Hematopoietic multipotent progenitor cell treated with erythropoietin and hydrocortisone succinate and interleukin-3 and kit ligand, for 17 days (in vitro differentiated cells): ENCODE measurements around the gene GPR132.

Experiments
- DNase-seq: peaks from one replicate; pipeline ENCODE4 v3.0.0-alpha.2; 2015; ENCODE audit warnings: low spot score

Gene GPR132

DNA sequence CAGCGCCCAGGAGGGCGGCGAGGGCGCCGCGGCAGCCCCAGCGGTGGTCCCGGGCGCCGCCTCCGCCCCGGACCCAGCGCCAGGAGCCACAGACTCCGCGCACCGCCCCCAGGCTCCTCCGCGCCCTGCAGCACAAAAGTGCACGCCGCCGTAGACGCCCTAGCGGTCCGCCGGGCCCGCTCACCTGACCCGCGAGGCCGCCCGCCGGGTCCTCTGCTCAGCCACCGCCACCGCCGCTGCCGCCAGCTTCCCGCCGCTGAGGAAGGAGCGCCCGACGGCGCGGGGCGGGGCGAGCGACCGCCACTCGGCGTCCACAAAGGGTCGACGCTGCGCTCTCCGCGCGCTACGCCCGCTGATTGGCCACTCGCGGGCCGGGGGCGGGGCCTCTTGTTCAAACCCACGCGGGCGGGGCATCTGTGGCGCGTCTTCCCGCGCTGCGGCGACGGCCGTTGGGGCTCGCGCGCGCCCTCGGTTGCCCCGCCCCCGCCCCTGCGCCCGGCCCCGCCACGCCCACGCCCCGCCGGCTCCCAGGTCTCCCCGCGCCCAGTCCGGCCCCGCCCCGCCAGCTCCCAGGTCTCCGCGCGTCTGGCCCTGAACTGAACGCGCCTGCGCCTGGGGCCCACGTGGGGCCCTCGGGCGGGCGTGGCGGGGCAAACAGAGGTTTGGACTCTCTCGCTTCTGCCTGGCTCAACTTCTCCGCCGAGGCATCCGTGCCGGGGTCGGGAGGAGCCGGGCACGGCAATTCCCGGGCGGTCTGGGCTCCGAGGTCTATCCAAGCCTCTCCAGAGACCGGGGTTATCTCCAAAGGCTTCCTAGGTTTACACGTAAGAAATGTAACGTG is 44.2 kb downstream of the GPR132 start, which contains the start of gene CDCA4:
Gene CDCA4 (minus strand): TSS at position 269 of the 841 bp plus-strand sequence. CDS start 9,154 bp downstream, outside the sequence.
- DNase-seq, result peak; percentile 97

DNA sequence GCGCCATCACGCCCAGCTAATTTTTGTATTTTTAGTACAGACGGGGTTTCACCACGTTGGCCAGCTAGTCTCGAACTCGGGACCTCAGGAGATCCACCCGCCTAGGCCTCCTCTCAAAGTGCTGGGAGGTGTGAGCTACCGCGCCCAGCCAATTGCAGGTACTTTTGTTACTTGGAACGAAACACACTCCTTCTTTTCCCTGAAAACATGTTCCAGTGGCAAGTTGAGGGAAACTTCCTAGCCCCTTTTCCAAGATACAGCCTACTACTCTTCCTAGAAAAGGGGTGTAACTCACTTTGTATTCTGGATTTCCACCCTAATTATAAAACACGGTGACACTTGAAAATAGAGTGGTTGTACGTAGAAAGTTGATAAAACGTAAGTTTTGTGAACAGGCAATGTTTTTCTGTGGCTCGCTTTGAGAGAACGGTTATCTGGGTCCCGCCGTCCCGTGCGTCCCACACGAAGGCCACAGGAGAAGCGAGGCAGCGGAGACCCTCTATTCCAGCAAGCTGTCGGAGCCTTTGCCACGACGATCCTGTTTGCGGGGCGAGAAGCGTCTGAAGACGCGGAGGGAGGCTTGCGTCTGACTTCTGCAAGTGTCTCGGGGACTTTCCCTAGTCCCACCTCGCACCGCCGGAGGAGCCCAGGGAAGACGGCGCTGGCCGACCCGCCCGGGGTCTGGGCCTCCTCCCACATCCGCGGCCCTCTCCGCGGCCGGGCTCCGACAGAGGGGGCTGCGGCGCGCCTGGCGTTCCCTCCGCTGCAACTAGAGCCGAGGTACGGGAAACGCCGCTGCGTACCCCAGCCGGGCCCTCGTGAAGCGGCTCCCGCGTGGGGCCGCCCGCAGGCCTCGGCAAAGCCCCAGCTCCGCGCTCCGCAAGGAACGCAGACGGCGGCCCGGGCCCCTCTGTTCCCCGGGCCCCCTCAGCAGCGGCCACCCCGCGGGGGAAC is 45.1 kb downstream of the GPR132 start:
- peak; percentile 27 for DNase-seq

DNA sequence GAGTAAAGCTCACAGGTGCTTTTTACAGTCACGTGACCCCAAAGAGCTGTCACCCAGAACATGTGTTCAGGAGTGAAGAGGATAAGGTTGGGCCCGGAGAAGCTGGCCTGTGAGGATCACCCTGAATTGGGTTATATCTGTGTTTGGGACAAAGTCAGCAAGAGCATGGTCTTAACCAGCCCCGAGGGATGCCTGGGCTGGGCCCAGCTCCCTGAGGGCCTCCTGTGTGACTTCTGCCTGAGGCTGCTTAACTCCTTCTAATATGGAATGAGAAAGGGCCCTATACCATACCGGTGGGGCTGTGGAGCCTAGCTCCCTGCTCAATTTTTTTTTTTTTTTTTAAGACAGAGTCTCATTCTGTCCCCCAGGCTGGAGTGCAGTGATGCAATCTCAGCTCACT is 46.8 kb downstream of the GPR132 start:
- no peak for DNase-seq

DNA sequence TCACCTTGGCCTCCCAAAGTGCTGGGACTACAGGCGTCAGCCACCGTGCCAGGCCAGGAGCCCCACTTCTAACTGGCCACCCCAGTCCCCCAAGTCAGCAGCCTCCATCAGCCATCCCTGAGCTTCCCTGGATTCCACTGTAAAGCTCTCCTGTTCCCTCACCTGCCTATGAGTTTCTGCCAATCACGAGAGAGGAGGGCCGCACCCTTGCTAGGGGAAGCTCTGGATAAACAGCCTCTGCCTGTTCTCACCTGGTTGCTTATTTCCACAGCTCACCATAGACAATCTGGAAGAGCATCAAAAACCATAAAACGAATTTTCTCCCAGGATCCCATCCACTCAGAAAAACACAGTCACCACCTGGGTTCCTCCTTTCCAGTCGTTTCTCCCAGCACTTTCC is 49.3 kb downstream of the GPR132 start:
- no peak for DNase-seq

DNA sequence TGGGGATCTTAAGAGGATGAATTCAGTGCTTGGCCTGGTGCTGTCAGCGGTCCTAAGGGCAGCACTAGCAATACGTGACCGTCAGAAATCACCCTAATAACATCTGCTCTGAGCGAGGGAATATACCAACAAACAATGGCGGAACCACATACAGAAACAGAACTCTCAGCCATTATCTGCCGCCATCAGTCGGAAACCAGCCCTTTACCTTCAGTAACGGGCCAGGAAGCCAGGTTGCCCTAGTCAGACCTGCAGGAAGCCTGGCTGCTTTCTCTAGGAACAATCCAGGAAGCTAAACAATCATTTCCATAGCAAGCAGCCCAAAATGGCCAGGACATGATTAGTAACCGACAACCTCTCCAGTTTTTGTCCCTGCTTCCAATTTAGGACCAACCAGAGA is 50.0 kb downstream of the GPR132 start:
- DNase-seq, result no peak

DNA sequence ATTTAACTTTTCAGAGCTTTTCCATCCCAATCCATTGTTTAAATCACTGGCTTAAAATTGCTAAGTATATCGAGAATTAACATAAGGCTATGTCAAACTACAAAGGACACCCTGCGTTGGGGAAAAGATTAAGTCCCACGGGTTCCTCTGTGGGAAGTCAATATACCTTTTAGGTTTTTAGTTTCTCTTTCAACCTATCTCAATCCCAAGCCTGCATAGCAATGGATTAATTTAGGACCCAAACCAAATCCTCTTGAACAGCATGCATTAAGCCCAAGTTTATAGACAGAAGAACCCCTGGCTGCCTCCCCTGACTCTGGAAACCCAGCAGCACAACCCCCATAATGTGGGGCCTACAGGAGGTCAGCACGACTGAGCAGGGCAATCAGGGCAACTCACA is 50.6 kb downstream of the GPR132 start:
- DNase-seq, result no peak

DNA sequence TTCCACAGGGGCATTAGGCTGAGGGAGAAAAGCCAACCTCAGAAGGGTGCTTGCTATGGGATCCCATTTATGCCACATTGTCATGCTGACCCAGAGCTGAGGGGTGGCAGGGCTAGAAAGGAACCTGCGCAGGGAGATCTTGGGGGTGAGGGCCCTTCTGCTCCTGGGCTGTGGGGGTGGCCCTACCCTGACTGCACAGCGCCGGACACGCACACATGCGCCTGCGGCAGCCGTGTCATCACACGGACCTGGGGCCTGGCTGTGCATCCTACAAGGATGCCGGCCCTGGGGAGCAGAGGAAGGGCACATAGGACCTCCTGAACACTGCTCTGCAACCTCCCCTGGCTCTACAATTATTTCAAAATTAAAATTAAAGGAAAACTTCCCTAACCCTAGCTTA is 51.2 kb downstream of the GPR132 start:
- no peak for DNase-seq

DNA sequence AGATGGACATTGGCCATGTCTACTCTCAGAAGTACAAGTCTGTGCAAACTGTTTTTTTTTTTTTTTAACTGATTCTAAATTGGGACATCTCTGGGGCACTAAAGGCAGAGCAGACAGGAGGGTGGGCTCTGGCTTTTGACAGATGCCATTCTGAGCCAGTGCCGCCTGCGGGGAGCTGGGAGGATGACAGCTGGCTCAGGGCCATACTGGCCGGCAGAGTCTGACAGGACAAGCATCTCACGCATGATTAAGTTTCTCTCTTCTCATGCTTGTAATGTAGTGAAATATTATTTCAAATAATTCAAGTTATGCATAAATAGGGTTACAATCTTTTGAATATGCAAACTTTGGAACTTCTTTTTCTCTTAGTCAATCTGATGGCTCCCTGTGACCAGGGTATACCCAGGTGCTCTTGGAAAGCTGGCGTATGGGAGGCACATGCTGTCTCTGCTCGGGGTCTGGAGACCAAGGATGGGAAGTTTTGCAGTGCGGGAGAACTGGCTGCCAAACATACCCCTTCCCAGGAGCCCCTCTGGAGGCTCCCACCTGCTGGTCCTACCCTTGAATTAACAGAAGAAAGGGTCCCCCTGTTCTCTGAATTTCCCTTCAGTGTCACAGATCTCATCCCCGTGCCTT is 52.0 kb downstream of the GPR132 start:
- no peak for DNase-seq

DNA sequence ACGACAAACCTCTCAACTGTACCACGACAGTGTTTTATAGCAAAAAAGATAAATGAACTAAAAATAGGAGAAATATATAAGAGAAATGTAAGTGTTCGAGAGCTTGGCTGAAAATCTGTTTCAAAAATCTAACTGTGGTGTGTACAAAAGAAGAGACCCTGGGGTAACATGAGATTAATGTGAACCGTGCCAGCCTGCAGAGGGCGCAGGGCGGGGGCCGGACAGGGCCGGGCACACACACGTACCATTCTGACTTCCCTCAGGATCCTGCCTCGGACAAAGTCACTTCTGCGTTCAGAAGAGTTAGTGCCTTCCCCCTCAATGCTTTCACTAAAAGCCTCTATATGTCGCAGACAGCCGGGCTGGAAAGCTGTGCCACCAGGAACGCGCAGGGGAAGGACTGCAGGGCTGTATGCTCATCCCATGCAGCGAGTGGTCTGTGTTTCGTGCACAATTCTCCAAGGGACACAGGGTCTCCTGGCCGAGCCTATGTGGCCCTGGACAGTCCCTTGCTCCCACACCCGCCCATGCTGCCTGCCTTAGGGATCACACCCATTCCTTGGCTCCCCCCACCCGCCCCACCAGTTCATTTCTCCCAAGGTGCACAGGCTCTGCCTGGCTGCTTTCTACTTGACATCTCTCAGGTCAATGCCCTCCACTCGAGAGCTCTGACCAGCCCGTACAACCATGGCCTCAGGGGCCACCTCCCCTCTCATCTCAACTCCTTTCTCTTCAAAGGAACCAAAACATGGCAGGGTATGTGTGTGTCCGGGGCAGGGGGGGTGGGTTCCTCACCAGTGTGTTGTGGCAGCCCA is 52.9 kb downstream of the GPR132 start:
- DNase-seq, result no peak

DNA sequence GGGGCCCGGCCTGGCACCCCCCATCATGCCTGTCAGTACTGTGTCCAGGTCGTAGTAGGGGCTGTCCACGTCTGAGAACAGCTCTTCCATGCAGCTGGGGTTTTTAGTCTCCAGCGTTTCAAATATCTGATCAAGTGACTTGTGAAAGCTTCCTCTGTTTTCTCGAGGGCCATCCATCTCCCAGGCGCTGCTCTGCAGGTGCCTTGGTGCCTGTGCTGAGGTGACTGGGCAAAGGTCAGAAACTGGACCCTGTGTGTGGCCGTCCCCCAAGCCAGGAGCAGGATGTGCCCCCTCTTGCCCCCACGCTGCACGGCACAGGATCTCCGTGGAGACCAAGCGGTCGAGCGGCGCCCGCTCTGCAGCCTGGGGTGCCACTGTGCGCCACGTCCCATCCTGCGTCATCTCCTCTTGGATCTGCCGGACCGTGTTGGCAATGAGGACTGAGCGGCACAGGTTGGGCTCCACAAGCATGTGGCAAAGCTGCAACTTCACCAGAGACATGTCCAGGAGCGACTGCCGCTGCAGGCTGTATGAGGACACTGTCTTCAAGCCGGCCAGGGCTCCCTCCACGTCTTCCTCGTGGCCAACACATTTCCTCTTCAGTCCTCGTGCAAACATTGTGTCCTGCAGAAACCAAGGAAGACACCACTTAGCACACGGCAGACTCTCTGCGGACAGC is 53.8 kb downstream of the GPR132 start:
- no peak for DNase-seq

DNA sequence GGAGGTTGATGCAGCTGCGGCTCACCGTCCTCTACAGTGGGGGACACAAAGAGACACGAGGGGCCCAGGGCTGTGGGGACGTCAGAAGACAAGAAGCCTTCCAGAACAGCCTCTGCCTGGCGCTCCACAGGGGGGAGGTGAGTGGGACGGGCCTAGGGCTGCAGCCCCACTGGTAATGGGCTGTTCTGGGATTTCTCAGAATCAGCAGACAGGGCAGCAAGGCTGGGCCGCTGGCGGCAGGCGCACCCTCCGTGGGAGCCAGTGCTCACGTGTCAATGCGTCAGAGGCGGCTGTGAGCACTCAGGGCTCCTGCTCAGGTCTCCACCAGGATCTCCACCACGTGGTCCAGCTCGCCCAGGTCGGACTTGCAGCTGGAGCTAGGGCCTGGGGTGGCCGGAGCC is 54.3 kb downstream of the GPR132 start:
- DNase-seq, result no peak

DNA sequence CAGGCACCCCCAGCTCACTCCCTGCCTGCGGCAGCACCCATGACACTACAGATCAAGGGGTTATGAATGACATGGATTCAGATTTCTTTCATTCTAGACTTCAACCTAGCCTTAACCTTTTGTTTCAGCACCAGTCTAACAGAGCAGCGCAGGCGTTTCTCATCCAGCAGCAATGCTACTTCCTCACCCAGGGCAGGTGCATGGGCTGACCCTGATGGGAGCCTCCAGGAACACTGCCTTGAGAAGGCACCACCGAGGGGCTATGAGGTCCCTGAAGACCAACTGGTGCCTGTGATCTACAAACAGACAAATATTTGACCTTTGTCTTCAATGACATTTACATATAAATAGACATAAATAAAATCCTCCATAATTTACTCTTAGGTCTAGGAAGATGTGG is 55.1 kb downstream of the GPR132 start:
- DNase-seq, result no peak

DNA sequence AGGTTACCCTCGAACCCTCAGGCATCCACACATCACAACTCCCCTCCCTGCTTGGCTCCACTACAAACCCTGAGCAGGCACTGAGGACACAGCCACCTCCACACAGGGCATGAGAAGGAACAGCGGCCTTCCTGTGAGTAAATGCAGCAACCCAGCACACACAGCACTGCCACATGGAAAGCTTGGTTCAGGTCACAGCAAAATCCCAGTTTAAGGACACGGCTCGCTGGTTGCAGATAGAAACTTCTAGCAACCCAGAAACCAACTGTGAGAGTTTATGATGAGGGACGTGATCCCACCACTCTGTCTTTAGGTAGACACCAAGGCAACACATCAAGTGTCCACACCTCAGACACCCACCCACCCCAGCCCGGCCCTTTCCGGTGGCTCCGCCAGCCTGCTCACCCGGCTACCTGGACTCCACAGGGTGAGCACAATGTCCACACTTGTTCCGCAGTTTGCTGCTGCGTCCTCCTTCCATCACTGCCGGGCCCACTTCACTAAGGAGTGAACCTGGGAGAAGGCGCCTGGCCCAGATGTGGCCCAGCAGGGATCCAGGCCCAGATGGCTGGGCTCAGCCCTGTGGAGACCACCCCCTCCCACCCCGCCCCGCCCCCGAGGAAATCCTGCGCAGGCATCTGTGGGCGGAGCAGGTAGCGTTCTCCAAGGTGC is 57.5 kb downstream of the GPR132 start:
- DNase-seq, result no peak

DNA sequence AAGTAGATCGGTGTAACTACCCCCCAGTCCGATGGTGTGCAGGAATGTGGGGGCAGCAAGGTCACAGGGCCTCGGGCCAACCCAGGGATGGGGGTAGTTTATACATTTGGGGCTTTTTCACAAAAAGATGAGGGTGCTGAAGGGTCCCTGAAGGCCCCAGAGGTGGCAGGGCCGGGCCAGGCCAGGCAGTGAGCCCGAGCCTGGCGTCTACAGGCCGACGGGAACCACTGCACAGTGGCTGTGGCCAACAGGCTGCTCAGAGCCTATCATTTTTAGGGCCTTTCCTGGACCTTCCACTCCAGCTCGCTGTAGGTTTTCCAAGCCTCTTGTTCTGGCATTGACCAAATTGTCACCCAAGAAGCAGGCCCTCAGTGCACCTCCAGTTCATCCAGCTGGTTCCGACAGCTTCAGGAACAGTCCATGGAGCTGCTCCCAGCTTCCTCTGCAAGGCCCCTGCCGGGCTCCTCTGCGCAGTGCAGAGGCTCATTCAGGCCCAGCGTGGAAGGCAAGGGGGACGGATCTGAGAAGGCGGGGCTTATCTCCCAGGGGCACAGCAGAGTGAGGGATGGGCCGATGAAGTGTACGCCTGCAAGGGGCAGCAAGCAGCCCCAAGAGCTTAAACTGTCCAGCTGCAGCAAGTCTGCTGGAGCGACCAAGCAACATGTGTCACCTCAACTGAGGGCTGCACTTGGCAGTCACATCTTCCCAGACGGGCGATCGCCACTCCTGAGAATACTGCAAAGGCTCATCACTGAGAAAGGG is 58.2 kb downstream of the GPR132 start:
- no peak for DNase-seq

DNA sequence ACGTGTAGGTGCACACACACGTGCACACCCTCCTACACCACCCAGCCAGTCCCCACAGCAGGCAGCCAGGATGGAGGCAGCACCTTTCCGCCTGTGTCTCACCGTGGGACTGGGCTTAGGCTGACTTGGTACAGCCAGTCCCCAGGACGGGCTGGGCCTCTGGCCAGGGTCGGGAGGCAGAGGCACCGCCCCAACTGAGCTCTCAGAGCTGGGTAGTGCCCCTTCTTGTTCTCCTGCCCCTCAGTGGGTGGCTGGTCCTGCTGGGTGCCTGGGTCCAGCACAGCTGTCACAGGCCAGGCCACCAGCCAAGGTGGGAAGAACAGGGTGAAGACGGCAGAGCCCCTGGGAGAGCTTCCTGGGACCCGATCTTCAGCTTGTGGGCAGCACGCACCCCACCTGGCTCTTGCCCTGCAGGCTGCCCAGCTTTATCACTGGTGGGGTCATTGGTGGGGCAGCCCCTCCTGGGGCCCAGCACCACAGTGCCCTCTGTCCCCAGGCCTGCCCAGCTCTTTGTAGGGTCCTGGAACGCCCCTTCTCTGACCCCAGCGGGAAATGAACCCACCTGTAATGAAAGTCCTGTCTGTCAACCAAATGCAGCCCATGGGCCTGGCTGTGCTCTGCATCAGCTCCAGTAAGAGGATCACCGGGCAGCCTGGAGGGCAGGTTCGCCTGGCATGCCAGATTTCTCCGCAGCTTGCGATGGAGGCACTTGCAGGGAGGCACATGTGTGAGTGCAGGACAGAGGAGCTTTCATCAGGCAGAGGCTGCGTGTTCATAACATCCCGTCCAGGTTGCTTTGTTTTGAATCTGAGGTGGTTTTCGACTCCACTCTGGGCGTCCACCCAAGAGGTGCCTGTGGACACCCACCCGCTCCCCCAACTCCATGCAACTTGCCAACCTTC is 59.0 kb downstream of the GPR132 start:
- DNase-seq, result no peak

DNA sequence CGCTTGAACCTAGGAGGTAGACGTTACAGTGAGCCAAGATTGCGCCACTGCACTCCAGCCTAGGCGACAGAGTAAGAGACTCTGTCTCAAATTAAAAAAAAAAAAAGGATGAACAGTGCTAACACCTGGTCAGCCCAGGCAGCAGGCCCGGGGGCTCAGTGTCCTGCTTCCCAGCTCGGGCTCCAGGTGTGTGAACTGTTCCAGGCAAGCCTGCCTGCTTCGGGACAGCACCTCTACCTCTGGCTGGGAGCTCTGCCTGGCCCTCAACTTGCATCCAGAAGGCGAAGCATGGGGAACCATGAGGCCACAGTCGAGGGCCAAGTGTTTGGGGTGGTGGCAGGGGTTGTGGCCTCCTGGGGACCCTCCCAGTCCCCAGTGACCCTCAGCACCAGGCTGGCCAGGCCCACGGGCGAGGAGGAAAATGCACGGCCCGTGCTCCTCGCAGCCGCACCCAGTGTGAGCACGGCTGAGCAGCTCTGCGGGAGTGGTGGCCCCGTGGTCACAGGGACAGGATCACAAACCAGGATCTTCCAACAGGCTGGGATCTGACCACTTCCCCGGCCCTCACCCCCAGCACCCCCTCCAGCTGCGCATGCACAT is 59.8 kb downstream of the GPR132 start:
- no peak for DNase-seq
